Lung (tissue), 12 donors: ENCODE measurements around the gene PCBP3. TPM values are rescaled to one million over a fixed set of nuclear protein-coding genes. Genes with fewer than 3 reads are reported as not detected.

Source experiments
- ATAC-seq: fragments of 200-7000 bp; cut with Tn5 transposase; one replicate; pipeline ENCODE4 v1.9.1; 2020; ENCODE audit warnings: moderate number of reproducible peaks; ENCODE audit not compliant: insufficient read depth, low FRiP score
- DNase-seq, 3 donors: peaks; one replicate each; pipeline ENCODE4 v3.0.0-alpha.2; 2013 to 2017
- H3K27ac ChIP-seq, 2 donors: one replicate each; pipeline ENCODE4 v1.5.1; 2013; ENCODE audit warnings: mild to moderate bottlenecking in 2 of 2, moderate library complexity in 2 of 2, control low read depth in 1 of 2, inconsistent platforms in 1 of 2, low read depth in 1 of 2, low read length in 1 of 2
- H3K27me3 ChIP-seq, 3 donors: one replicate each; pipeline ENCODE4 v1.5.1; 2013; ENCODE audit warnings: low read length in 2 of 3; ENCODE audit not compliant: control insufficient read depth in 3 of 3, insufficient read depth in 3 of 3
- H3K36me3 ChIP-seq, 4 donors: one replicate each; pipeline ENCODE4 v1.5.1; 2013; ENCODE audit warnings: low read length in 4 of 4, mild to moderate bottlenecking in 1 of 4, moderate library complexity in 1 of 4; ENCODE audit not compliant: control insufficient read depth in 4 of 4, insufficient read depth in 4 of 4
- H3K4me1 ChIP-seq, 5 donors: one replicate each; pipeline ENCODE4 v1.5.1; 2013; ENCODE audit warnings: low read length in 5 of 5, mild to moderate bottlenecking in 2 of 5, moderate library complexity in 1 of 5; ENCODE audit not compliant: control insufficient read depth in 5 of 5, insufficient read depth in 5 of 5
- H3K4me3 ChIP-seq: one replicate; pipeline ENCODE4 v1.5.1; 2013; ENCODE audit warnings: mild to moderate bottlenecking, control low read depth, moderate library complexity
- H3K9ac ChIP-seq, 2 donors: one replicate each; pipeline ENCODE4 v1.5.1; 2013; ENCODE audit warnings: low read length in 2 of 2, control low read depth in 1 of 2; ENCODE audit not compliant: insufficient read depth in 1 of 2
- H3K9me3 ChIP-seq, 4 donors: one replicate each; pipeline ENCODE4 v1.5.1; 2013; ENCODE audit warnings: low read length in 3 of 4, mild to moderate bottlenecking in 1 of 4, moderate library complexity in 1 of 4; ENCODE audit not compliant: control insufficient read depth in 4 of 4, insufficient read depth in 3 of 4
- WGBS, 2 donors: extraction: QIAGEN DNeasy Blood & Tissue Kit; methylation state at CpG; one replicate each; pipeline ENCODE4 v1.1.7; 2013; 5-methylcytosine and 5-hydroxymethylcytosine counted together
- polyA plus RNA-seq, 2 donors: library from polyadenylated mRNA; stranded (reverse); fragments of 200-250 nt; gene quantifications; one replicate each; pipeline ENCODE4 v1.2.1, GENCODE V29; 2013
- total RNA-seq, 2 donors: library from RNA; depleted of rRNA in 1 of 2; stranded (reverse); fragments of >200 nt in 1 of 2; gene quantifications; one replicate each; pipeline ENCODE4 v1.2.1, GENCODE V29; 2014 to 2021
- TF ChIP-seq, protein P1 (sequence below): IDR thresholded peaks from 2 replicates; pipeline ENCODE4 v1.5.1; 2012; ENCODE audit warnings: mild to moderate bottlenecking; ENCODE audit errors: control extremely low read depth, extremely low read depth
- donor health status: control.
- donor health status: control.
- donor health status: Bipolar disorder and iron deficiency.
- donor health status: healthy.
- donor health status: DM: yes; HTN: yes; CAD: no.

Gene PCBP3
- total and polyA plus RNA-seq, 4 donors, result 1.6 to 8.2 (median 3.1) TPM

DNA sequence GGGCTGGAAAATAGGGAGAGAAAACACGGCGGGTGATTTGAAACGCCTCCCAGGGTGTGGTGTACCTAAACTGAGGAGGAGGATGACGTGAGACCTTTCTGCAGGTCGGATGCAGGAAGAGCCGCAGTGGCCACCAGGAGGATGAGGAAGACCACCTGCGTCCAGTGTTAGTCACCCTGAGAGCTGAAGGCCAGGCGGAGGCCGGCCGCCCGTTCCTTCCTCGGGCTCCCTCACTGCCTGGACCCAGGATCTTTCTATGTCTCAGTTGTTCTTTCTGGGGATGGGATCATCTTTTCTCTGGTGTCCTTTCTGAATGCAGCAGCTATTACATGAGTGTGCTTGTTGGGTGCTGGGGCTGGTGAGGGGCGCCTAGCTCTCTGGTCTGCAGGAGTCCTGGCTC, 263.3 kb downstream of the PCBP3 start:
- 94 to 95% methylated on average over 8 to 13 of the region's 13 CpGs for WGBS, 2 donors
- no peak for ATAC-seq
- Histone ChIP-seq H3K27ac (no peak overlapping the region), H3K27me3 (no peaks in the 10 kb centered on the region), H3K9ac (no peak overlapping the region), H3K4me1 (no peaks in the 10 kb centered on the region), H3K36me3 (no peaks in the 10 kb centered on the region), H3K9me3 (no peaks in the 10 kb centered on the region), H3K4me3 (no peak overlapping the region)
- DNase-seq, result no peak
- TF ChIP-seq, protein P1, sequence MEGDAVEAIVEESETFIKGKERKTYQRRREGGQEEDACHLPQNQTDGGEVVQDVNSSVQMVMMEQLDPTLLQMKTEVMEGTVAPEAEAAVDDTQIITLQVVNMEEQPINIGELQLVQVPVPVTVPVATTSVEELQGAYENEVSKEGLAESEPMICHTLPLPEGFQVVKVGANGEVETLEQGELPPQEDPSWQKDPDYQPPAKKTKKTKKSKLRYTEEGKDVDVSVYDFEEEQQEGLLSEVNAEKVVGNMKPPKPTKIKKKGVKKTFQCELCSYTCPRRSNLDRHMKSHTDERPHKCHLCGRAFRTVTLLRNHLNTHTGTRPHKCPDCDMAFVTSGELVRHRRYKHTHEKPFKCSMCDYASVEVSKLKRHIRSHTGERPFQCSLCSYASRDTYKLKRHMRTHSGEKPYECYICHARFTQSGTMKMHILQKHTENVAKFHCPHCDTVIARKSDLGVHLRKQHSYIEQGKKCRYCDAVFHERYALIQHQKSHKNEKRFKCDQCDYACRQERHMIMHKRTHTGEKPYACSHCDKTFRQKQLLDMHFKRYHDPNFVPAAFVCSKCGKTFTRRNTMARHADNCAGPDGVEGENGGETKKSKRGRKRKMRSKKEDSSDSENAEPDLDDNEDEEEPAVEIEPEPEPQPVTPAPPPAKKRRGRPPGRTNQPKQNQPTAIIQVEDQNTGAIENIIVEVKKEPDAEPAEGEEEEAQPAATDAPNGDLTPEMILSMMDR, result no peak

DNA sequence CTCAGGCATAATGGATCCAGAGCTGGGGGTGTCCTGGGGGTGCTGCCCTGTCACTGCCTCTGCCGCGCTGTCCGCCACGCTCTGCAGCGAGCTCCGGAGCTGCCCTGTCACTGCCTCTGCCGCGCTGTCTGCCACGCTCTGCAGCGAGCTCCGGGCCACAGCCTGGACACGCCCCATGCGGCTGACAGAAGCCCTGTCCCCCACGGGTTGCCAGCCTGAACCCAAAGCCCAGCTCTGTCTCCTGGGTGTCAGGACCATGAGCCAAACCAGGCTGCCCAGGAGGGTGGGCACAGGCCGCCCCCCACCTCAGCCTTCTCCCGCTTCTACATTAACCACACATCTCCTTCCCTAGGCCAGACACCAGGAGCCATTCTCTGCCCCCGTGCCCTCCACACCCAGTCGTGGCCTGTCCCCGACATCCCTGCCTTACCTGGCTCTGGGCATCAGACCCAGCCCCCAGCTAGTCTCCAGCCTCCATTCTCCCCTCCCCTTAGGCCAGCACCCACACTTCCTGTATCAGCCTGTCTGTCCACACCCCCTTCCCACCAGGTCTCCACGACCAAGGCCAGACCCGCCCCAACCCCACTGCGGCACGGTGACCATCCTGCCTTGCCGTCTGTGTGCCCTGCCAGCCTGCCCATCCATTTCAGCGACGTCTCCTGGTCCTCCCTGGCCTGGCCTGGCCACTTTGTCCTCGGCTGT, 265.2 kb downstream of the PCBP3 start:
- no peaks in the 10 kb centered on the region for H3K9me3 ChIP-seq
- no peaks in the 10 kb centered on the region for H3K36me3 ChIP-seq
- no peak overlapping the region for H3K4me3 ChIP-seq
- ATAC-seq (no peak), DNase-seq (no peak)
- H3K9ac ChIP-seq, result no peak overlapping the region
- no peaks in the 10 kb centered on the region for H3K27me3 ChIP-seq
- H3K27ac ChIP-seq, result no peak overlapping the region
- H3K4me1 ChIP-seq, result no peaks in the 10 kb centered on the region
- 90% methylated on average over 27 of the region's 27 CpGs for WGBS, 2 donors
- TF ChIP-seq, protein P1, result no peak

DNA sequence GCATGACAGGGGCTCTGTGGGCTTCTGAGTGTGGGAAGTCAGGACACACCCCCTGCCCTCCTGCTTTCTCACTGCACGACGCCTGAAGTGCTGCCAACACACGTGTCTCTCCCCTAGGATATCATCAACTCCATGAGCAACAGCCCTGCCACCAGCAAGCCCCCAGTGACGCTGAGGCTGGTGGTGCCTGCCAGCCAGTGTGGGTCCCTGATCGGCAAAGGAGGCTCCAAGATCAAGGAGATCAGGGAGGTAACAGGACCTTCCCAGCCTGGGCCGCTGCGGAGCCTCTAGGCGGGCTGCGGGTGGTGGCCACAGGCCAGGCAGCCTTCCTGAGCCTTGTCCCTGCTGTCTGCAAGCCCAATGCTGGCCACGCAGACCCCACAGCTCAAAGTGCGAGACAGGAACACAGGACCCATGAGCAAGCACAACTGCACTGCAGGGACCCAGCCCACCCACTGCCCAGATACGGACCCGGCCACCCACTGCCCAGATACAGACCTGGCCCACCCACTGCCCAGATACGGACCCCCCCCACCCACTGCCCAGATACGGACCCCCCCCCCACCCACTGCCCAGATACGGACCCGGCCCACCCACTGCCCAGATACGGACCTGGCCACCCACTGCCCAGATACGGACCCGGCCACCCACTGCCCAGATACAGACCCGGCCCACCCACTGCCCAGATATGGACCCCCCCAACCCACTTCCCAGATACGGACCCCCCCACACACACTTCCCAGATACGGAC, 265.9 kb downstream of the PCBP3 start:
- Histone ChIP-seq H3K27me3 (no peaks in the 10 kb centered on the region), H3K4me1 (no peaks in the 10 kb centered on the region), H3K4me3 (no peak overlapping the region), H3K9ac (no peak overlapping the region), H3K27ac (no peak overlapping the region), H3K36me3 (no peaks in the 10 kb centered on the region), H3K9me3 (no peaks in the 10 kb centered on the region)
- DNase-seq, result no peak
- 83 to 90% methylated on average over 20 to 23 of the region's 23 CpGs for WGBS, 2 donors
- ATAC-seq, result no peak
- TF ChIP-seq, protein P1, result no peak
